ENCODE data around the gene KRT84. TPM values are rescaled to one million over a fixed set of nuclear protein-coding genes. Genes with fewer than 3 reads are reported as not detected.

The KRT84 gene
- total RNA-seq, 1 experiment from 2014 or later = not detected

- no peaks in the 10 kb centered on the region for H3K27me3 ChIP-seq (replicated peaks; ENCODE audit: control insufficient read depth, insufficient read depth, low read length)
- no peaks in the 10 kb centered on the region for H3K36me3 ChIP-seq (ENCODE audit: control insufficient read depth, insufficient read depth, low read length)
- H3K4me3 ChIP-seq (ENCODE audit: low read depth, low read length) = no peak overlapping the region
- H3K4me1 Mint-ChIP-seq (ENCODE audit: low read depth, unreplicated experiment) = peaks cover 1% of the 10 kb centered on the region
- H3K4me3 Mint-ChIP-seq (ENCODE audit: unreplicated experiment) = no peak overlapping the region
- 0 out of 2 replicates have a peak, but pooled peaks cover 3% of the 10 kb centered on the region for H3K9me3 ChIP-seq
- peaks cover 10% of the 10 kb centered on the region for H3K9me3 Mint-ChIP-seq (ENCODE audit: unreplicated experiment)
- CTCF ChIA-PET = no interaction called here
- peaks cover 6% of the 10 kb centered on the region for H3K4me1 ChIP-seq
- TF ChIP-seq CTCF (IDR thresholded peaks at IDR 0.05; ENCODE audit: insufficient read depth in 1 of 2, low read depth in 1 of 2, low read length in 1 of 2, severe bottlenecking in 1 of 2, unreplicated experiment in 1 of 2) = no peak
- no TSS peak for BruUV-seq (replicated peaks)
- no peak overlapping the region for H3K27ac Mint-ChIP-seq (ENCODE audit: unreplicated experiment)
- intact Hi-C loops (cut with micrococcal nuclease; ENCODE audit: unreplicated experiment) = no loop called here
- no peak for DNase-seq
- H3K27me3 Mint-ChIP-seq (ENCODE audit: insufficient read depth, unreplicated experiment) = no peaks in the 10 kb centered on the region
- POLR2A ChIA-PET = no interaction called here
- H3K36me3 Mint-ChIP-seq (ENCODE audit: insufficient read depth, unreplicated experiment) = no peaks in the 10 kb centered on the region
Measured at GRCh38 chr12:52338241-52338960, 47.1 kb downstream of the KRT84 start.

- no peak for TF ChIP-seq CTCF (IDR thresholded peaks at IDR 0.05; ENCODE audit: insufficient read depth in 1 of 2, low read depth in 1 of 2, low read length in 1 of 2, severe bottlenecking in 1 of 2, unreplicated experiment in 1 of 2)
- no peak overlapping the region for H3K4me3 ChIP-seq (ENCODE audit: low read depth, low read length)
- CTCF ChIA-PET = no interaction called here
- no peaks in the 10 kb centered on the region for H3K9me3 ChIP-seq
- H3K4me3 Mint-ChIP-seq (ENCODE audit: unreplicated experiment) = no peak overlapping the region
- no peak for DNase-seq
- H3K9me3 Mint-ChIP-seq (ENCODE audit: unreplicated experiment) = peaks cover 10% of the 10 kb centered on the region
- no peaks in the 10 kb centered on the region for H3K36me3 ChIP-seq (ENCODE audit: control insufficient read depth, insufficient read depth, low read length)
- H3K36me3 Mint-ChIP-seq (ENCODE audit: insufficient read depth, unreplicated experiment) = no peaks in the 10 kb centered on the region
- BruUV-seq (replicated peaks) = no TSS peak
- peaks cover 8% of the 10 kb centered on the region for H3K4me1 ChIP-seq
- no peaks in the 10 kb centered on the region for H3K27me3 Mint-ChIP-seq (ENCODE audit: insufficient read depth, unreplicated experiment)
- H3K27ac Mint-ChIP-seq (ENCODE audit: unreplicated experiment) = no peak overlapping the region
- H3K4me1 Mint-ChIP-seq (ENCODE audit: low read depth, unreplicated experiment) = peaks cover 6% of the 10 kb centered on the region
- intact Hi-C loops (cut with micrococcal nuclease; ENCODE audit: unreplicated experiment) = no loop called here
- no peaks in the 10 kb centered on the region for H3K27me3 ChIP-seq (replicated peaks; ENCODE audit: control insufficient read depth, insufficient read depth, low read length)
- POLR2A ChIA-PET = no interaction called here
Measured at GRCh38 chr12:52337054-52337453, 48.4 kb downstream of the KRT84 start.

GRCh38 chr12:52336641-52337040, 48.8 kb downstream of the KRT84 start:
- Mint-ChIP-seq H3K27ac (ENCODE audit: unreplicated experiment) (no peak overlapping the region), H3K4me3 (ENCODE audit: unreplicated experiment) (no peak overlapping the region), H3K9me3 (ENCODE audit: unreplicated experiment) (peaks cover 10% of the 10 kb centered on the region), H3K4me1 (ENCODE audit: low read depth, unreplicated experiment) (peaks cover 6% of the 10 kb centered on the region), H3K27me3 (ENCODE audit: insufficient read depth, unreplicated experiment) (no peaks in the 10 kb centered on the region), H3K36me3 (ENCODE audit: insufficient read depth, unreplicated experiment) (no peaks in the 10 kb centered on the region)
- BruUV-seq (replicated peaks) = no TSS peak
- Histone ChIP-seq H3K4me1 (peaks cover 8% of the 10 kb centered on the region), H3K9me3 (no peaks in the 10 kb centered on the region), H3K4me3 (ENCODE audit: low read depth, low read length) (no peak overlapping the region), H3K27me3 (replicated peaks; ENCODE audit: control insufficient read depth, insufficient read depth, low read length) (no peaks in the 10 kb centered on the region), H3K36me3 (ENCODE audit: control insufficient read depth, insufficient read depth, low read length) (no peaks in the 10 kb centered on the region)
- ChIA-PET POLR2A (no interaction called here), CTCF (no interaction called here)
- no peak for DNase-seq
- no peak for TF ChIP-seq CTCF (IDR thresholded peaks at IDR 0.05; ENCODE audit: insufficient read depth in 1 of 2, low read depth in 1 of 2, low read length in 1 of 2, severe bottlenecking in 1 of 2, unreplicated experiment in 1 of 2)
- intact Hi-C loops (cut with micrococcal nuclease; ENCODE audit: unreplicated experiment) = no loop called here
